Measurements from ENCODE around the gene DNAJC5.

DNAJC5 gene

DNA sequence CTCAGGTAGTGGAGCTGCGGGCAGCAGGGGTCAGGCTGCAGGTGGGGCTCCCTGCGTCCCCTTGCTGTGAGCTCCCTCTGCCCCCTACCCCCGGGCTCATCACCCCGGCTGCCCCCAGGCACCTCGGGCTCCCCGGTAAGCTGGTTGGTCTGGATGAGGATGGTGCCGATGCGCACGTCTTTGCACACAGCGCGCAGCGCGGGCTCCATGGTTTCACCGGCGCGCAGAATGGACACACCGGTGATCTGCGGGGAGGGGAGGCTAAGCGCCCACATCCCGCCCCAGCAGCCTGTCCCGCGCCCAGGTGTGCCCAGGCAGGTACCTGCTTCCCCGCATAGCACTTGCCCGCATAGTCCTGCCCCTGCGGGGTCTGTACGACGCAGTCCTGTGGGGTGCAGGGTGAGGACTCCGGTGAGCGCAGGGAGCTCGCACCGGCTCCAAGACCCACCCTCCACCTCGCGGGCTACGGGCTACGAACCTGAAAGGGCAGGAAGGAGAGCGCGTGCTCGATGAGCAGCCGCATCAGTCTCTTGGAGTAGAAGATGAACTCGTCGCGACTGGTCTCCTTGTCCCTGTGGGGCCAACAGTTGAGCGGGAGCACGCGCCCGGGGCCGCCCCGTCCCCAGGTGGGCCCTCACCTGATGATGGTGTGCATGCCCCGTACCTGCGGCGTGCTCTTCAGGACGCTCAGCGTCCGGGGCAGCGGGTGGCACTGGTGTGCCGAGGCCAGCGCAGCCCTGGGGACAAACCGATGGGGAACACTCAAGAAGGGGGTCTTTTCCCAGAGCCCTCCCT is 45.7 kb downstream of the DNAJC5 start:
- H3K27me3 ChIP-seq (ENCODE audit: control insufficient read depth, low read length) = no peaks in the 10 kb centered on the region
- H3K4me3 ChIP-seq (ENCODE audit: low read length) = no peak overlapping the region
- peaks cover 56% of the 10 kb centered on the region for H3K36me3 ChIP-seq (ENCODE audit: control insufficient read depth, low read length)
- TF ChIP-seq EZH2phosphoT487 (IDR thresholded peaks at IDR 0.05; ENCODE audit: borderline replicate concordance, low read length) (no peak), CTCF (IDR thresholded peaks at IDR 0.05; ENCODE audit: low read depth, low read length, poor library complexity, severe bottlenecking) (no peak)
- H3F3A ChIP-seq (ENCODE audit: control insufficient read depth, insufficient read depth) = 0 out of 2 replicates have a peak, but pooled peaks cover 3% of the 10 kb centered on the region
- no peak overlapping the region for H3K4me2 ChIP-seq (ENCODE audit: low read length)
- no peaks in the 10 kb centered on the region for H4K20me1 ChIP-seq (ENCODE audit: control insufficient read depth, insufficient read depth, low read depth, low read length)
- H3K27ac ChIP-seq (ENCODE audit: low read depth, low read length) = no peak overlapping the region
- no peaks in the 10 kb centered on the region for H3K9me2 ChIP-seq (replicated peaks; ENCODE audit: control insufficient read depth, low read length)
- peaks cover 14% of the 10 kb centered on the region for H3K4me1 ChIP-seq (ENCODE audit: control insufficient read depth, low read length)
- H3K9me3 ChIP-seq (ENCODE audit: control insufficient read depth, insufficient read depth, low read length) = no peaks in the 10 kb centered on the region
- peaks cover 9% of the 10 kb centered on the region for H3K79me2 ChIP-seq (ENCODE audit: control insufficient read depth, low read length)

DNA sequence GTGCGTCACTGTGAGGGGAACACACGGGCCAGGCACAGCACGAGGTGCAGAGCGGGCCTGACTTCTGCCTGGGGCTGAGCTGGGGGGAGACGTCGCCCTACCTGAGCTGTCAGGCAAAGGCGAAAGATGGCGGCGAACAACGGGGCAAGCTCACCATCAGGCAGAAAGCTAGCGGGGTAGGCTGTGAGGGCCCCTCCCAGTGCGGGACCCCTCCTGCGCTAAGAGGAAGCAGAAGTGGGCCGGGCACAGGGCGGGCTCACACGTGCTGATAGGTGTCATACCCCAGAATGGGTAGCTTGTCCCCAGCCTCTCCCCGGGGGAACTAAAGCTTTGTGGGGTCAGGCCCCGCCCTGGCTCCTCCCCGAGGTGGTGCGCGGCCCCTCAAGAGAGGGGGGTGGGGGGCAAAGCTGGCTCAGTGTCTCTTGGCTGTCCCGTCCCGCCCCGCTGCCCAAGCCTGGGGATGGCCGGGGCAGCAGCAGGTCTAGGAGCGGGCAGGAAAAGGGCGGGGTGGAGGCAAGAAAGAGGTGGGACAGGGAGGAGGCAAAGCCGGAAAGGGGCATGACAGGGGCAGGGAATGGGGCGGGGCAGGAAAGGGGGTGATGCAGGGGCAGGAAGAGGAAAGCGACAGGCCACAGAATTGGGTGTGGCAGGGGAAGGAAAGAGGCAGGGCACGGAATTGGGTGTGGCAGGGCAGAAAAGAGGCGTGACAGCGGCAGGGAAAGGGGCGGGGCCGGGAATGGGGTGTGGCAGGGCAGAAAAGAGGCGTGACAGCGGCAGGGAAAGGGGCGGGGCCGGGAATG is 46.6 kb downstream of the DNAJC5 start:
- no peak for TF ChIP-seq CTCF (IDR thresholded peaks at IDR 0.05; ENCODE audit: low read depth, low read length, poor library complexity, severe bottlenecking)
- no peak for TF ChIP-seq EZH2phosphoT487 (IDR thresholded peaks at IDR 0.05; ENCODE audit: borderline replicate concordance, low read length)
- Histone ChIP-seq H3K9me3 (ENCODE audit: control insufficient read depth, insufficient read depth, low read length) (no peaks in the 10 kb centered on the region), H3K27ac (ENCODE audit: low read depth, low read length) (no peak overlapping the region), H3K27me3 (ENCODE audit: control insufficient read depth, low read length) (no peaks in the 10 kb centered on the region), H3K9me2 (replicated peaks; ENCODE audit: control insufficient read depth, low read length) (no peaks in the 10 kb centered on the region), H3F3A (ENCODE audit: control insufficient read depth, insufficient read depth) (0 out of 2 replicates have a peak, but pooled peaks cover 3% of the 10 kb centered on the region), H3K79me2 (ENCODE audit: control insufficient read depth, low read length) (peaks cover 17% of the 10 kb centered on the region), H3K4me3 (ENCODE audit: low read length) (0 out of 2 replicates have a peak overlapping the region, but pooled peaks have one; percentile 9), H3K36me3 (ENCODE audit: control insufficient read depth, low read length) (peaks cover 56% of the 10 kb centered on the region), H4K20me1 (ENCODE audit: control insufficient read depth, insufficient read depth, low read depth, low read length) (no peaks in the 10 kb centered on the region), H3K4me2 (ENCODE audit: low read length) (peak overlapping the region; percentile 33), H3K4me1 (ENCODE audit: control insufficient read depth, low read length) (peaks cover 14% of the 10 kb centered on the region)

DNA sequence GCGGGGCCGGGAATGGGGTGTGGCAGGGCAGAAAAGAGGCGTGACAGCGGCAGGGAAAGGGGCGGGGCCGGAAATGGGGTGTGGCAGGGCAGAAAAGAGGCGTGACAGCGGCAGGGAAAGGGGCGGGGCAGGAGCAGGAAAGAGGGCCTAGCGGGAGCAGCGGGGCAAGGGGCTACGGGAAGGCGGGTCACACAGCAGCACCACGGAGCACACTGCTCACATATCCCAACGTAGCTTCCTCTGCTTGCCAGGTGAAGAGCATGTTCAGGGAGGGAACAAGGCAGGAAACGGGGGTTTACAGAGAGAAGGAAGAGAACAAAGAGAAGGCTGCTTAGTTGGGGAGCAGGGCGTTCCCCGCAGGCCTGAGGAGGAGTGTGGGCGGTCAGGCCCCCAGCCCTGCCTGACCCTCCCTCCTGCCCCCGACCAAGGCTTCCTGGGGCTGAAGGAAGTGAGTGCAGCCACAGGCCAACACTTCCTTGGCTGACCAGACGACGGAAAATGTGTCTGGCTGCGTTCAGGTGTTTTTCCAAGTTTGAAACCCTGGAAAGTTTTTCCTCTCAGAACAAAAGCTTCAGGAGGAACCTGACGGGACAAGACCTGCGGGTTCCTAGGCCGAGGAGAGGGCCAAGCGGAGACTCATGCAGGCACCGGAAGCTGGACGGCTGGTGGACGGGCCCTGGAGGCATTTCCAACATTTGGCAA is 47.5 kb downstream of the DNAJC5 start:
- Histone ChIP-seq H3K4me2 (ENCODE audit: low read length) (no peak overlapping the region), H3K9me3 (ENCODE audit: control insufficient read depth, insufficient read depth, low read length) (no peaks in the 10 kb centered on the region), H3F3A (ENCODE audit: control insufficient read depth, insufficient read depth) (0 out of 2 replicates have a peak, but pooled peaks cover 3% of the 10 kb centered on the region), H3K4me1 (ENCODE audit: control insufficient read depth, low read length) (peaks cover 14% of the 10 kb centered on the region), H3K27me3 (ENCODE audit: control insufficient read depth, low read length) (no peaks in the 10 kb centered on the region), H3K4me3 (ENCODE audit: low read length) (no peak overlapping the region), H3K27ac (ENCODE audit: low read depth, low read length) (no peak overlapping the region), H3K9me2 (replicated peaks; ENCODE audit: control insufficient read depth, low read length) (no peaks in the 10 kb centered on the region), H3K36me3 (ENCODE audit: control insufficient read depth, low read length) (peaks cover 56% of the 10 kb centered on the region), H4K20me1 (ENCODE audit: control insufficient read depth, insufficient read depth, low read depth, low read length) (0 out of 2 replicates have a peak, but pooled peaks cover 3% of the 10 kb centered on the region), H3K79me2 (ENCODE audit: control insufficient read depth, low read length) (peaks cover 25% of the 10 kb centered on the region)
- TF ChIP-seq CTCF (IDR thresholded peaks at IDR 0.05; ENCODE audit: low read depth, low read length, poor library complexity, severe bottlenecking) = no peak
- TF ChIP-seq EZH2phosphoT487 (IDR thresholded peaks at IDR 0.05; ENCODE audit: borderline replicate concordance, low read length) = no peak

All from DOHH2 (cell line).